Activated CD8-positive, alpha-beta memory T cell treated with anti-CD3 and anti-CD28 coated beads, Interleukin-2, amount 50 U/mL, for 1 hour (primary cell): ENCODE data around the gene GRM6.

ENCODE experiments used
- DNase-seq: peaks from one replicate; pipeline ENCODE4 v3.0.0-alpha.2; 2020; ENCODE audit errors: extremely low read depth

Gene GRM6

GRCh38 chr5:178984145-178985072 is 10.7 kb downstream of the GRM6 start:
- DNase-seq: no peak

DNA sequence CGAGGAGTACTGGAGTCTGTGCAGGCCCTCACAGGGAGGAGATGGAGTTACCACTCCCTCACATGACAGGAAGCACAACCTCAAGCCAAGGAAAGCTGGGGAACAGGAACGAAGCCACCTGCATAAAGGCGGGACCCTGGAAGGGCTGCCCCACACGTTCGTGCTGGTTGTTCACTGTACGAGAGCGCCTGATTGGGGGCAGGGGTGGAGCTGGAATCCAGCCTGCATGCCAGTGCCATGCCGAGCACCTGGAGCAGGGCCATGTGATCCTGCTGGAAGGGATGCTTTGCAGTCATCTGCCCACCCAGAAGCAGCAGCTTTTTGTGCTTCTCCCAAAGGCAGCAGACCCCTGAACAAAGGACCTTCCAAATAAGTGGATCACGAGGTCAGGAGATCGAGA is 11.4 kb downstream of the GRM6 start:
- DNase-seq: no peak

GRCh38 chr5:178982941-178983340 is 12.2 kb downstream of the GRM6 start:
- no peak for DNase-seq

DNA sequence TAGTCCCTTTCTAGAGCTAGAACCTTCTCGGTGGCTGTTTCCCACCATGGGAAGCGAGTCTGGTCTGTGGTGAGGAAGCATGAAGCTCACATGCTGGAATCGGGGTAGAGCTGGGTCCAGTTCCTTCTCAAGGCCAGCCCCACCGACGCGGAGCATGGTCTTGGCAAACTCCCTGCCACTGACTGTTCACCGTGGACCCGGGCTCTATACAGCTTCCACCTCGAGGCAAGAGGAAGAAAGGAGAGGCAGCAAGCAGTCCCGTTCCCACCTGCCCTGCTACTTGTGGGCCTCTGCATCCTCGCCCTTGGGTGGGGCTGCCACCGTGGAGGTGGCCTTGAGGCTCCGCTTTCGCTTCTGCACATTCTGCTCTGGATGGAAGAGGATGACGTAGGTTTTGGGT is 13.7 kb downstream of the GRM6 start:
- no peak for DNase-seq

- DNase-seq: no peak
Measured at GRCh38 chr5:178965465-178966055, 29.6 kb downstream of the GRM6 start.

DNA sequence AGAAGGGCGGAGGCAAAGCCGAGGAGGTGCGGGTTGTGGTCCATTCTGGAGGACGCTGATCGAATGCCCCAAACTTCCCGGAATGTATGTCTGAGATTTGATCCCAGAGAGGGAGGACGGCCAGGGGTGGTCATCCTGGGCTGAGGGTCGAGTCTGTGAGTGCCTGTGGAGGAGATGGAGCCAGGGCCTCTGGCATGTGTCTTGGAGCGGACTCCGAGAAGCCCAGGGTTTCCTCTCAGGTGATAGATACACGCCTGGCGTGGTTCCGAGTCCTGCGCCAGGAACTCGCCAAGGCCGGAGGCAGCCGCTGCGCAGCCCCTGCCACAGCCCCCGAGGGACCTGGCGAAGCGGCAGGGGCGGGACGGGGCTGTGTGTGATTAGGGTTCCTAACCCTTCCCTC is 53.8 kb downstream of the GRM6 start:
- no peak for DNase-seq

DNA sequence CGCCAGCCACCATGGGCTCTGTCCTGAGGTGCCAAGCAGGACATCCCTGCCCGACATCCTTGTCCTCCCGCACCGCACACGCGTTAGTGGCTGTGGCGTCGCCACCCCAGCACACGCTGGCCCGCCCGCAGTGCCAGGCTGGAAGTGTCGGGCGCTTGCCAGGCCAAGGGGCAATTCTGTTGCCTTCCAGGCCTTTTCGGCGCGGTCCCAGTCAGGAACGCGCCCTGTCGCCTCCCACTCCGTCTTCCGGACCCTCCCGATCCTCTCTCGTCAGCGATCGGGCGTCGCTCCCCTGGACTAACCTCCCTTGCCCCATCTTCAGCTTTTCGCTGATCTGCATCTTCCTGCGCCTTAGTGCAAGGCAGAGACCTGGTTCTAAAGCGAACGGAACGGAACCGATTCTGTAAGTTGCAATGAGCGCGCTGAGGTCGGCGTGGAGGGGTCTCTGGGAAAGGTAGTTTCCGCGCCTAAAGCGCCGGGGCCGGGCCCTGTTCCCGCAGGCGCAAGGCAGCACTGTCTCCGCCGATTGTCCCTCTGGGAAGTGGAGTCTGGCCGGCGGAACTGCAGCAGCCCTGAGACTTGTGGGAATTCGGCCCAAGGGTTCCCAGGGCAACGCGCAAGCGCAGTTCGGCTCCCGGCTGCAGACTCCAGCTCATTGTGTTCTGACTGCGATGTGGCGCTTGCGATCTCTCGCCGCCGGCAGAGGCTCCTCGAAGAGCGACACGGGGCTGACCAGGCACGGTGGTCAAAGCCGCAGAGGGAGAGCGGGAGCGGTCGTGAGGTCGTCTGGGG is 54.4 kb downstream of the GRM6 start, which contains the start of gene ZNF454:
TSS of gene ZNF454 (plus strand) at position 630 of the 792 bp plus-strand sequence. CDS start 1,594 bp downstream, outside the sequence.
- no peak for DNase-seq

GRCh38 chr5:178931846-178932760 is 63.0 kb downstream of the GRM6 start:
- no peak for DNase-seq
